ENCODE data around the gene SMCO2.

The SMCO2 gene

DNA sequence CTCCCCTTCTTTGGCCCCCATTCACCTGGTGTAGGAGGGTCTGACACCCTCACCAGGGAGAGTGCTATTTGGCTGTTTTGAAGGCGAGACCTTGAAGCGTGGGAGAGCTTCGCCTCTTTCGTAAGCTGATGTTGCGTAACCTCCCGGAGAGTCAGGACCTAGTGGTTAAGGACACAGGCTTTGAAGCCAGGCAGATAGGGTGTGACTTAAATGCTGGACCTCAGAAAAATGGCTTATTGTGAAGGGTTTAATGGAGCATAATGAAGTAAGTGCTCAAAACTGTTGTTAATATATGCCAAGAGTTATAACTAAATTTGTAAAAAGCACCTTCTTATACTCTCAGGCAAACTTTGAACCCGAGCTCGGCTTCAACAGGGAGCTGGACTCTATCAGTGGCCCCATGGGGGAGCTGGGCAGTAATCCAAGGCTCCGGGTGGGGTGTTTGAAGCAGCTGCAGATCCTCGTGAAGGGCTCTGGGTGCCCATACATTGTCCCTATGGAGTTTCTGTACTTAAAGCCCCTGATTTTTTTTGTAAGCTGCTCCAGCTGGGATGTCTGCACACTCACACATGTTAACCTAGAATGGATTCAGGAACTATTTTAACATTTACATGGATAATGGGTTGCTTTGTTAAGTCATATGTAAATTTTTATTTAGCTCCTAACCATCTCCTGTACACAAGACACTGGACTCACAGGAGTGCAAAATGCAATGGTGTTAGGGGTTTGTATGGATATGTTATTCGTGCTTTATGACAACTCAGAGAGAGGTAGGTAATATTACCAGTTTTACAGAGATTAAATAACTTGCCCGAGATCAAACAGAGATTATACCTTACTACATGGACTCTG lies 103.5 kb downstream of the SMCO2 start (continued):
- TF ChIP-seq ZFP41 (tag by site-specific recombination; IDR thresholded peaks at IDR 0.05; ENCODE audit: borderline replicate concordance) (no peak), KLF16 (tag by site-specific recombination; IDR thresholded peaks at IDR 0.05) (peak; percentile 36; the same call in 1 of the 2 replicates), ZNF19 (tag by site-specific recombination; IDR thresholded peaks at IDR 0.05; ENCODE audit: low read depth) (no peak), ZBTB20 (tag by site-specific recombination; IDR thresholded peaks at IDR 0.05) (no peak), ZNF146 (tag by site-specific recombination; IDR thresholded peaks at IDR 0.05) (no peak), ZBTB17 (tag by site-specific recombination; IDR thresholded peaks at IDR 0.05) (no peak), MZF1 (tag by site-specific recombination; IDR thresholded peaks at IDR 0.05; ENCODE audit: borderline replicate concordance) (no peak), ZNF654 (tag by site-specific recombination; IDR thresholded peaks at IDR 0.05; ENCODE audit: low read depth) (no peak), REPIN1 (tag by site-specific recombination; IDR thresholded peaks at IDR 0.05; ENCODE audit: low read depth) (no peak), ZNF292 (tag by site-specific recombination; IDR thresholded peaks at IDR 0.05; ENCODE audit: borderline replicate concordance, low read depth) (no peak), KLF9 (tag by site-specific recombination; IDR thresholded peaks at IDR 0.05; ENCODE audit: low read depth) (no peak), ZNF830 (tag by site-specific recombination; IDR thresholded peaks at IDR 0.05; ENCODE audit: low read depth) (no peak), ZNF426 (tag by site-specific recombination; IDR thresholded peaks at IDR 0.05) (no peak), ZNF548 (tag by site-specific recombination; IDR thresholded peaks at IDR 0.05) (no peak), ZNF10 (tag by site-specific recombination; IDR thresholded peaks at IDR 0.05) (peak; percentile 27; the same call in 1 of the 2 replicates), IKZF3 (tag by site-specific recombination; IDR thresholded peaks at IDR 0.05) (peak; percentile 37; the same call in 1 of the 2 replicates), ZNF707 (tag by site-specific recombination; IDR thresholded peaks at IDR 0.05) (no peak)
- TF ChIP-seq, protein P1, sequence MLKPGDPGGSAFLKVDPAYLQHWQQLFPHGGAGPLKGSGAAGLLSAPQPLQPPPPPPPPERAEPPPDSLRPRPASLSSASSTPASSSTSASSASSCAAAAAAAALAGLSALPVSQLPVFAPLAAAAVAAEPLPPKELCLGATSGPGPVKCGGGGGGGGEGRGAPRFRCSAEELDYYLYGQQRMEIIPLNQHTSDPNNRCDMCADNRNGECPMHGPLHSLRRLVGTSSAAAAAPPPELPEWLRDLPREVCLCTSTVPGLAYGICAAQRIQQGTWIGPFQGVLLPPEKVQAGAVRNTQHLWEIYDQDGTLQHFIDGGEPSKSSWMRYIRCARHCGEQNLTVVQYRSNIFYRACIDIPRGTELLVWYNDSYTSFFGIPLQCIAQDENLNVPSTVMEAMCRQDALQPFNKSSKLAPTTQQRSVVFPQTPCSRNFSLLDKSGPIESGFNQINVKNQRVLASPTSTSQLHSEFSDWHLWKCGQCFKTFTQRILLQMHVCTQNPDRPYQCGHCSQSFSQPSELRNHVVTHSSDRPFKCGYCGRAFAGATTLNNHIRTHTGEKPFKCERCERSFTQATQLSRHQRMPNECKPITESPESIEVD (tag by site-specific recombination; IDR thresholded peaks at IDR 0.05) = peak; percentile 91
- TF ChIP-seq, protein P2, sequence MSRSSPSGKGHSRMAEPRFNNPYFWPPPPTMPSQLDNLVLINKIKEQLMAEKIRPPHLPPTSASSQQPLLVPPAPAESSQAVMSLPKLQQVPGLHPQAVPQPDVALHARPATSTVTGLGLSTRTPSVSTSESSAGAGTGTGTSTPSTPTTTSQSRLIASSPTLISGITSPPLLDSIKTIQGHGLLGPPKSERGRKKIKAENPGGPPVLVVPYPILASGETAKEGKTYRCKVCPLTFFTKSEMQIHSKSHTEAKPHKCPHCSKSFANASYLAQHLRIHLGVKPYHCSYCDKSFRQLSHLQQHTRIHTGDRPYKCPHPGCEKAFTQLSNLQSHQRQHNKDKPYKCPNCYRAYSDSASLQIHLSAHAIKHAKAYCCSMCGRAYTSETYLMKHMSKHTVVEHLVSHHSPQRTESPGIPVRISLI (tag by site-specific recombination; IDR thresholded peaks at IDR 0.05) = no peak
- TF ChIP-seq, protein P3, sequence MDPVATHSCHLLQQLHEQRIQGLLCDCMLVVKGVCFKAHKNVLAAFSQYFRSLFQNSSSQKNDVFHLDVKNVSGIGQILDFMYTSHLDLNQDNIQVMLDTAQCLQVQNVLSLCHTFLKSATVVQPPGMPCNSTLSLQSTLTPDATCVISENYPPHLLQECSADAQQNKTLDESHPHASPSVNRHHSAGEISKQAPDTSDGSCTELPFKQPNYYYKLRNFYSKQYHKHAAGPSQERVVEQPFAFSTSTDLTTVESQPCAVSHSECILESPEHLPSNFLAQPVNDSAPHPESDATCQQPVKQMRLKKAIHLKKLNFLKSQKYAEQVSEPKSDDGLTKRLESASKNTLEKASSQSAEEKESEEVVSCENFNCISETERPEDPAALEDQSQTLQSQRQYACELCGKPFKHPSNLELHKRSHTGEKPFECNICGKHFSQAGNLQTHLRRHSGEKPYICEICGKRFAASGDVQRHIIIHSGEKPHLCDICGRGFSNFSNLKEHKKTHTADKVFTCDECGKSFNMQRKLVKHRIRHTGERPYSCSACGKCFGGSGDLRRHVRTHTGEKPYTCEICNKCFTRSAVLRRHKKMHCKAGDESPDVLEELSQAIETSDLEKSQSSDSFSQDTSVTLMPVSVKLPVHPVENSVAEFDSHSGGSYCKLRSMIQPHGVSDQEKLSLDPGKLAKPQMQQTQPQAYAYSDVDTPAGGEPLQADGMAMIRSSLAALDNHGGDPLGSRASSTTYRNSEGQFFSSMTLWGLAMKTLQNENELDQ (tag by site-specific recombination; IDR thresholded peaks at IDR 0.05; ENCODE audit: low read depth) = no peak
- TF ChIP-seq, protein P4, sequence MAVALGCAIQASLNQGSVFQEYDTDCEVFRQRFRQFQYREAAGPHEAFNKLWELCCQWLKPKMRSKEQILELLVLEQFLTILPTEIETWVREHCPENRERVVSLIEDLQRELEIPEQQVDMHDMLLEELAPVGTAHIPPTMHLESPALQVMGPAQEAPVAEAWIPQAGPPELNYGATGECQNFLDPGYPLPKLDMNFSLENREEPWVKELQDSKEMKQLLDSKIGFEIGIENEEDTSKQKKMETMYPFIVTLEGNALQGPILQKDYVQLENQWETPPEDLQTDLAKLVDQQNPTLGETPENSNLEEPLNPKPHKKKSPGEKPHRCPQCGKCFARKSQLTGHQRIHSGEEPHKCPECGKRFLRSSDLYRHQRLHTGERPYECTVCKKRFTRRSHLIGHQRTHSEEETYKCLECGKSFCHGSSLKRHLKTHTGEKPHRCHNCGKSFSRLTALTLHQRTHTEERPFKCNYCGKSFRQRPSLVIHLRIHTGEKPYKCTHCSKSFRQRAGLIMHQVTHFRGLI (tag by site-specific recombination; IDR thresholded peaks at IDR 0.05) = no peak
- TF ChIP-seq, protein P5, sequence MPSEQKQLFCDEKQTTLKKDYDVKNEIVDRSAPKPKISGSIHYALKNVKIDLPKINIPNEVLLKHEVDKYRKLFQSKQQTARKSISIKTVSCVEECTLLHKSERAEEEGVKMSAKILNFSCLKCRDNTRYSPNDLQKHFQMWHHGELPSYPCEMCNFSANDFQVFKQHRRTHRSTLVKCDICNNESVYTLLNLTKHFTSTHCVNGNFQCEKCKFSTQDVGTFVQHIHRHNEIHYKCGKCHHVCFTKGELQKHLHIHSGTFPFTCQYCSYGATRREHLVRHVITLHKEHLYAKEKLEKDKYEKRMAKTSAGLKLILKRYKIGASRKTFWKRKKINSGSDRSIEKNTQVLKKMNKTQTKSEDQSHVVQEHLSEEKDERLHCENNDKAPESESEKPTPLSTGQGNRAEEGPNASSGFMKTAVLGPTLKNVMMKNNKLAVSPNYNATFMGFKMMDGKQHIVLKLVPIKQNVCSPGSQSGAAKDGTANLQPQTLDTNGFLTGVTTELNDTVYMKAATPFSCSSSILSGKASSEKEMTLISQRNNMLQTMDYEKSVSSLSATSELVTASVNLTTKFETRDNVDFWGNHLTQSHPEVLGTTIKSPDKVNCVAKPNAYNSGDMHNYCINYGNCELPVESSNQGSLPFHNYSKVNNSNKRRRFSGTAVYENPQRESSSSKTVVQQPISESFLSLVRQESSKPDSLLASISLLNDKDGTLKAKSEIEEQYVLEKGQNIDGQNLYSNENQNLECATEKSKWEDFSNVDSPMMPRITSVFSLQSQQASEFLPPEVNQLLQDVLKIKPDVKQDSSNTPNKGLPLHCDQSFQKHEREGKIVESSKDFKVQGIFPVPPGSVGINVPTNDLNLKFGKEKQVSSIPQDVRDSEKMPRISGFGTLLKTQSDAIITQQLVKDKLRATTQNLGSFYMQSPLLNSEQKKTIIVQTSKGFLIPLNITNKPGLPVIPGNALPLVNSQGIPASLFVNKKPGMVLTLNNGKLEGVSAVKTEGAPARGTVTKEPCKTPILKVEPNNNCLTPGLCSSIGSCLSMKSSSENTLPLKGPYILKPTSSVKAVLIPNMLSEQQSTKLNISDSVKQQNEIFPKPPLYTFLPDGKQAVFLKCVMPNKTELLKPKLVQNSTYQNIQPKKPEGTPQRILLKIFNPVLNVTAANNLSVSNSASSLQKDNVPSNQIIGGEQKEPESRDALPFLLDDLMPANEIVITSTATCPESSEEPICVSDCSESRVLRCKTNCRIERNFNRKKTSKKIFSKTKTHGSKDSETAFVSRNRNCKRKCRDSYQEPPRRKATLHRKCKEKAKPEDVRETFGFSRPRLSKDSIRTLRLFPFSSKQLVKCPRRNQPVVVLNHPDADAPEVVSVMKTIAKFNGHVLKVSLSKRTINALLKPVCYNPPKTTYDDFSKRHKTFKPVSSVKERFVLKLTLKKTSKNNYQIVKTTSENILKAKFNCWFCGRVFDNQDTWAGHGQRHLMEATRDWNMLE (tag by site-specific recombination; conservative IDR thresholded peaks at IDR 0.05; ENCODE audit: low read depth) = no peak
- TF ChIP-seq, protein P6, sequence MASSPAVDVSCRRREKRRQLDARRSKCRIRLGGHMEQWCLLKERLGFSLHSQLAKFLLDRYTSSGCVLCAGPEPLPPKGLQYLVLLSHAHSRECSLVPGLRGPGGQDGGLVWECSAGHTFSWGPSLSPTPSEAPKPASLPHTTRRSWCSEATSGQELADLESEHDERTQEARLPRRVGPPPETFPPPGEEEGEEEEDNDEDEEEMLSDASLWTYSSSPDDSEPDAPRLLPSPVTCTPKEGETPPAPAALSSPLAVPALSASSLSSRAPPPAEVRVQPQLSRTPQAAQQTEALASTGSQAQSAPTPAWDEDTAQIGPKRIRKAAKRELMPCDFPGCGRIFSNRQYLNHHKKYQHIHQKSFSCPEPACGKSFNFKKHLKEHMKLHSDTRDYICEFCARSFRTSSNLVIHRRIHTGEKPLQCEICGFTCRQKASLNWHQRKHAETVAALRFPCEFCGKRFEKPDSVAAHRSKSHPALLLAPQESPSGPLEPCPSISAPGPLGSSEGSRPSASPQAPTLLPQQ (tag by site-specific recombination; IDR thresholded peaks at IDR 0.05) = peak; percentile 31; the same call in 1 of the 2 replicates
- TF ChIP-seq, protein P7, sequence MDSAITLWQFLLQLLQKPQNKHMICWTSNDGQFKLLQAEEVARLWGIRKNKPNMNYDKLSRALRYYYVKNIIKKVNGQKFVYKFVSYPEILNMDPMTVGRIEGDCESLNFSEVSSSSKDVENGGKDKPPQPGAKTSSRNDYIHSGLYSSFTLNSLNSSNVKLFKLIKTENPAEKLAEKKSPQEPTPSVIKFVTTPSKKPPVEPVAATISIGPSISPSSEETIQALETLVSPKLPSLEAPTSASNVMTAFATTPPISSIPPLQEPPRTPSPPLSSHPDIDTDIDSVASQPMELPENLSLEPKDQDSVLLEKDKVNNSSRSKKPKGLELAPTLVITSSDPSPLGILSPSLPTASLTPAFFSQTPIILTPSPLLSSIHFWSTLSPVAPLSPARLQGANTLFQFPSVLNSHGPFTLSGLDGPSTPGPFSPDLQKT (IDR thresholded peaks at IDR 0.05; ENCODE audit: borderline replicate concordance, low read depth, low read length) = no peak

All from HEK293 (cell line).